Activated naive CD4-positive, alpha-beta T cell treated with anti-CD3 and anti-CD28 coated beads, Interleukin-2, amount 50 U/mL, for 72 hours (primary cell): Measurements from ENCODE around the gene ZPR1. TPM values are rescaled to one million over a fixed set of nuclear protein-coding genes. Genes with fewer than 3 reads are reported as not detected.

Experiments
- ATAC-seq, 2 donors: fragments of 150-1000 bp; cut with Tn5 transposase; 2 replicates each; pipeline ENCODE4 v1.10.0; 2021; ENCODE audit warnings: mild to moderate bottlenecking in 2 of 2, moderate library complexity in 2 of 2
- DNase-seq, 2 donors: peaks; one replicate each; pipeline ENCODE4 v3.0.0; 2021 to 2022; ENCODE audit warnings: low spot score in 2 of 2
- H3K27ac Mint-ChIP-seq, 2 donors: one replicate each; pipeline ENCODE4 v1.8.0; 2022; ENCODE audit warnings: mild to moderate bottlenecking in 2 of 2, mixed read lengths in 2 of 2
- H3K36me3 Mint-ChIP-seq, 2 donors: one replicate each; pipeline ENCODE4 v1.8.0; 2022; ENCODE audit warnings: mixed read lengths in 2 of 2
- H3K9me3 Mint-ChIP-seq, 2 donors: one replicate each; pipeline ENCODE4 v1.8.0; 2022; ENCODE audit warnings: mixed read lengths in 2 of 2
- total RNA-seq, 2 donors: library from RNA; stranded (reverse); gene quantifications; one replicate each; pipeline ENCODE4 v1.2.3, GENCODE V29; 2022

ZPR1 gene
- total RNA-seq, 2 donors from 2014 or later: 65.0 to 78.4 TPM

- no peak for ATAC-seq
- peak in 1 of 2 donors; percentile 53 for DNase-seq
- no peak overlapping the region for H3K27ac Mint-ChIP-seq
- H3K9me3 Mint-ChIP-seq: no peaks in the 10 kb centered on the region
- no peaks in the 10 kb centered on the region for H3K36me3 Mint-ChIP-seq
Observed at GRCh38 chr11:116827461-116827860, 39.6 kb upstream of the ZPR1 start.

- ATAC-seq: no peak
- H3K27ac Mint-ChIP-seq: no peak overlapping the region
- DNase-seq: peak in 1 of 2 donors; percentile 48
- no peaks in the 10 kb centered on the region for H3K9me3 Mint-ChIP-seq
- no peaks in the 10 kb centered on the region for H3K36me3 Mint-ChIP-seq
Observed at GRCh38 chr11:116826751-116827431, 39.1 kb upstream of the ZPR1 start.

- H3K27ac Mint-ChIP-seq: no peak overlapping the region
- DNase-seq (no peak), ATAC-seq (no peak)
- H3K36me3 Mint-ChIP-seq: no peaks in the 10 kb centered on the region
- no peaks in the 10 kb centered on the region for H3K9me3 Mint-ChIP-seq
Observed at GRCh38 chr11:116825854-116826750, 38.3 kb upstream of the ZPR1 start.

- Mint-ChIP-seq H3K27ac (no peak overlapping the region), H3K36me3 (no peaks in the 10 kb centered on the region), H3K9me3 (no peaks in the 10 kb centered on the region)
- no peak for ATAC-seq
- DNase-seq: no peak
Observed at GRCh38 chr11:116825434-116825833, 37.6 kb upstream of the ZPR1 start.

- Mint-ChIP-seq H3K27ac (no peak within 1 kb of the TSS), H3K36me3 (no peaks in the 10 kb centered on the region), H3K9me3 (no peaks in the 10 kb centered on the region)
- DNase-seq (no peak), ATAC-seq (no peak)
Observed at GRCh38 chr11:116823031-116823843, 35.4 kb upstream of the ZPR1 start, which contains the start of gene APOA4. Gene APOA4, minus strand, starts transcription at chr11:116823304. Its CDS starts 113 bp downstream, at chr11:116823191.

GRCh38 chr11:116822575-116822974 is 34.8 kb upstream of the ZPR1 start:
- DNase-seq (no peak), ATAC-seq (no peak)
- Mint-ChIP-seq H3K27ac (no peak overlapping the region), H3K9me3 (no peaks in the 10 kb centered on the region), H3K36me3 (no peaks in the 10 kb centered on the region)

- H3K9me3 Mint-ChIP-seq: no peaks in the 10 kb centered on the region
- DNase-seq (no peak), ATAC-seq (no peak)
- no peaks in the 10 kb centered on the region for H3K36me3 Mint-ChIP-seq
- no peak overlapping the region for H3K27ac Mint-ChIP-seq
Observed at GRCh38 chr11:116821050-116821918, 33.5 kb upstream of the ZPR1 start.

GRCh38 chr11:116819049-116819448 is 31.2 kb upstream of the ZPR1 start:
- no peak overlapping the region for H3K27ac Mint-ChIP-seq
- ATAC-seq (no peak), DNase-seq (no peak)

GRCh38 chr11:116814502-116814901 is 26.7 kb upstream of the ZPR1 start:
- no peak for ATAC-seq

More at GRCh38 chr11:116819049-116819448, 31.2 kb upstream of the ZPR1 start:
- Mint-ChIP-seq H3K36me3 (no peaks in the 10 kb centered on the region), H3K9me3 (no peaks in the 10 kb centered on the region)

GRCh38 chr11:116813781-116814471 is 26.1 kb upstream of the ZPR1 start:
- DNase-seq: no peak
- H3K27ac Mint-ChIP-seq: no peak overlapping the region
- no peaks in the 10 kb centered on the region for H3K36me3 Mint-ChIP-seq
- no peaks in the 10 kb centered on the region for H3K9me3 Mint-ChIP-seq
- ATAC-seq: no peak

More at GRCh38 chr11:116814502-116814901, 26.7 kb upstream of the ZPR1 start:
- Mint-ChIP-seq H3K27ac (no peak overlapping the region), H3K9me3 (no peaks in the 10 kb centered on the region), H3K36me3 (no peaks in the 10 kb centered on the region)
- no peak for DNase-seq

- no peaks in the 10 kb centered on the region for H3K9me3 Mint-ChIP-seq
- peak; percentile 5 to 18 for ATAC-seq
- no peak for DNase-seq
- no peak overlapping the region for H3K27ac Mint-ChIP-seq
- no peaks in the 10 kb centered on the region for H3K36me3 Mint-ChIP-seq
Observed at GRCh38 chr11:116813170-116813569, 25.3 kb upstream of the ZPR1 start.

- DNase-seq (no peak), ATAC-seq (no peak)
- Mint-ChIP-seq H3K36me3 (no peaks in the 10 kb centered on the region), H3K9me3 (no peaks in the 10 kb centered on the region), H3K27ac (no peak overlapping the region)
Observed at GRCh38 chr11:116812109-116812508, 24.3 kb upstream of the ZPR1 start.

- ATAC-seq: peak; percentile 4 to 26
Observed at GRCh38 chr11:116811194-116811593, 23.4 kb upstream of the ZPR1 start.

GRCh38 chr11:116808262-116809175 is 20.7 kb upstream of the ZPR1 start:
- H3K36me3 Mint-ChIP-seq: no peaks in the 10 kb centered on the region
- H3K27ac Mint-ChIP-seq: no peak overlapping the region
- DNase-seq: no peak
- ATAC-seq: no peak
- no peaks in the 10 kb centered on the region for H3K9me3 Mint-ChIP-seq

More at GRCh38 chr11:116811194-116811593, 23.4 kb upstream of the ZPR1 start:
- no peak overlapping the region for H3K27ac Mint-ChIP-seq
- no peaks in the 10 kb centered on the region for H3K36me3 Mint-ChIP-seq
- no peaks in the 10 kb centered on the region for H3K9me3 Mint-ChIP-seq
- no peak for DNase-seq
